HG03442 (cell line): ENCODE data around the gene SIGLEC11.

Experiments
- ATAC-seq: cut with Tn5 transposase; IDR thresholded peaks from one replicate; pipeline ENCODE4 v1.9.1; 2021; ENCODE audit warnings: mild to moderate bottlenecking, moderate library complexity; ENCODE audit not compliant: unreplicated experiment

Gene SIGLEC11

DNA sequence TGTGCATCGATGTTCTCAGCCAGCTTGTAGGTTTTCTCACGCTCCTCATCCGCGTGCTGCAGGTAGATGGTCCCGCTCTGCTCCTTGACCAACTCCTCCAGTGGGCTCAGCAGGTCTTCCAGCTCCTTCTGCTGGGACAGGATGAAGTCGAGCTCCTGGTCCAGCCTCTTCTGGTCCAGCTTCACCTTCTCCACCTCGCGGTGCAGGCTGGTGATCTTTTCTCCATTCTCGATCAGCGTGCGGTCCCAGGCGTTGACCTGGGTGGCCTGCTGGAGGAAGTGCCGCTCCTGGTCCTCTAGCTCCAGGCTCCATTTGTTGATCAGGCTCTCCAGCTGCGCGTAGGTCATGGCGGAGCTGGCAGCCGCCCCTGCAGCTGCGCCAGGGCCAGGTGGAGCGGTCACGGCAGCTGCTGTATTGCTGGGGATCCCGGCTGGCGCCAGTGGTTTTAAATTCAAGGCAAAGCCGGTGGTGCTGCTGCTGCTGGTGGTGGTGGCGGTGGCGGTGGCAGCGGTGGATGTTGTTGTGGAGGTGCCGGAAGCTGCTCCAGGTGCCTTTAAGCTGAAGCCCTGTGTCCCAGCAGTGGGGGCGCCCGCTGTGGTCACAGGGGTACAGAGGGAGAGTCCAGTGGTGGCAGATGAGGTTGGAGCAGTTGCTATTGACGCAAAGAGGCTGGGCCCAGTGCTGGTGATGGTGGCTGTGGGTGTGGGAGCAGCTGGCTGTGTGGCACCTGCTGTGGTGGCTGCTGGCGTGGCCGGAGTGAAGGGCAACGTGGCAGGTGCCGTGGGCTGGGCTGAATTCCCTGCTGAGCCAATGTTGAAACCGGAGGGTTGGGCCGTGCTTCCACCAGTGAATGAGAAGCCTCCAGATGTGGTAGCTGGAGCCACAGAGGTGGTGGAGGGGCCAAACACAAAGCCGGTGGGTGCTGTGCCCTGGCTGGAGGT, 52.2 kb downstream of the SIGLEC11 start:
- ATAC-seq = no peak

GRCh38 chr19:49907745-49908446, 53.1 kb downstream of the SIGLEC11 start:
- no peak for ATAC-seq

- ATAC-seq = no peak
Observed at GRCh38 chr19:49906879-49907564, 54.0 kb downstream of the SIGLEC11 start.

DNA sequence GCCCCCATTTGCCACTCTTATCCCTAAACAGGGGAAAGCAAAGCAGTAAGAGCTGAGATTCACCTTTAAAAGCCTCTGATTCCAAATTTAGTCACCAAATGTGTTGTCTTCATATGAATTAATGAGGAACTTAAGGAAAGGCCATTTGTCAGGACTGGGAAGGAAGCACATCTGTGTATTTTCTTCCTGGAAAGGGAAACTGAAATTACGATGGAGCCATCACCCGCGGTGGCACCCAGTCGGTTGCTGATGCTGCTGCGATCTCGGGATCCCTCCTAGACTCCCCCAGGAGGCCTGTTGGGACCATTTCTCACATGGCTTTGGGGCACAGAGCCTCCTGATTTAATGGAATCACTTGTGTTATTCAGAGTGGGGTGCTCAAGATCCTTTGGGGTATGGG, 56.8 kb downstream of the SIGLEC11 start:
- no peak for ATAC-seq
